Ovary (tissue), 9 donors: ENCODE measurements around the gene TLE2. TPM values are rescaled to one million over a fixed set of nuclear protein-coding genes. Genes with fewer than 3 reads are reported as not detected.

ENCODE experiments used
- DNase-seq, 5 donors: peaks; one replicate each; pipeline ENCODE4 v3.0.0-alpha.2; 2019 to 2020
- H3K27ac ChIP-seq, 2 donors: fragments of 200-600 bp; one replicate each; pipeline versions ENCODE4 v1.5.1 to v1.8.0; 2019 to 2022
- H3K27me3 ChIP-seq: fragments of 200-600 bp; one replicate; pipeline ENCODE4 v1.8.0; 2022
- H3K36me3 ChIP-seq: fragments of 200-600 bp; sonication (generic); one replicate; pipeline ENCODE4 v1.5.1; 2019
- H3K4me1 ChIP-seq: one replicate; pipeline ENCODE4 v1.8.1; 2013; ENCODE audit warnings: mild to moderate bottlenecking, moderate library complexity; ENCODE audit not compliant: insufficient read depth
- H3K4me3 ChIP-seq: fragments of 200-600 bp; sonication (generic); one replicate; pipeline ENCODE4 v1.5.1; 2017
- H3K9me3 ChIP-seq, 2 donors: fragments of 200-600 bp in 1 of 2; sonication (generic) in 1 of 2; one replicate each; pipeline versions ENCODE4 v1.5.1 to v1.8.1; 2013 to 2019; ENCODE audit warnings: mild to moderate bottlenecking in 1 of 2, moderate library complexity in 1 of 2
- CTCF ChIP-seq, 3 donors: fragments of 450-650 bp in 2 of 3; fragments of 200-600 bp in 1 of 3; IDR thresholded peaks; one replicate each; pipeline versions ENCODE4 v1.5.1 to v1.8.0; 2016 to 2022; ENCODE audit warnings: antibody characterized with exemption in 3 of 3, mild to moderate bottlenecking in 1 of 3
- EP300 ChIP-seq: sonication (generic); formaldehyde crosslinking; IDR thresholded peaks from one replicate; pipeline ENCODE4 v1.6.1; 2017; ENCODE audit warnings: antibody characterized with exemption
- POLR2A ChIP-seq: fragments of 450-650 bp; IDR thresholded peaks from one replicate; pipeline ENCODE4 v1.6.1; 2017; ENCODE audit warnings: antibody characterized with exemption, mild to moderate bottlenecking, moderate library complexity
- WGBS, 3 donors: extraction: QIAGEN DNeasy Blood & Tissue Kit in 1 of 3; methylation state at CpG; one replicate each; pipeline versions ENCODE4 v1.1.5 to v1.1.7; 2013 to 2017; 5-methylcytosine and 5-hydroxymethylcytosine counted together
- intact Hi-C, 4 donors: fragments of 100-400 bp; cut with DNase I; formaldehyde crosslinking; loops; one replicate each; pipeline versions ENCODE4 v1.11.0 to v1.15.1; 2022 to 2023
- polyA plus RNA-seq, 2 donors: library from polyadenylated mRNA; stranded (reverse); fragments of 200-250 nt in 1 of 2; fragments of 350-450 nt in 1 of 2; fragmentation: Illumina TruSeq in 1 of 2; extraction: RNeasy Lipid Tissue Mini Kit (QIAGEN cat#74804) in 1 of 2; gene quantifications; one replicate each; pipeline ENCODE4 v1.2.3, GENCODE V29; 2013 to 2014
- total RNA-seq, 7 donors: library from RNA; depleted of rRNA in 2 of 7; stranded (reverse); fragments of >200 nt in 2 of 7; fragmentation: NEBNext Ultra II Directional in 3 of 7; extraction: Animal tissue kit (Norgen Biotek cat#: 25700) in 3 of 7; gene quantifications; one replicate each; pipeline versions ENCODE4 v1.1.0 to v1.2.4, GENCODE V29; 2016 to 2023
- donor health status: DM: no; HTN: no; CAD: no; lungs with moderate emphysema.
- donor health status: DM: no; HTN: no; CAD: no.
- donor health status: Bipolar disorder and iron deficiency.
- donor health status: DM: yes; HTN: yes; CAD: no.
- donor health status: DM: no; HTN: no; CAD: no.
- donor health status: DM: yes; HTN: yes; CAD: no.

The TLE2 gene
- total and polyA plus RNA-seq, 9 donors: 15.1 to 43.9 (median 35.0) TPM

GRCh38 chr19:2989236-2989946 is 39.7 kb downstream of the TLE2 start:
- Histone ChIP-seq H3K4me3 (no peak overlapping the region), H3K9me3 (no peaks in the 10 kb centered on the region), H3K36me3 (no peaks in the 10 kb centered on the region), H3K4me1 (no peaks in the 10 kb centered on the region), H3K27me3 (no peaks in the 10 kb centered on the region), H3K27ac (no peak overlapping the region)
- DNase-seq: no peak
- intact Hi-C loops: loop anchor here in 1 of 4 donors (5.0 kb wide), 1 partner anchor 43 kb away; no protein-coding TSS in a partner anchor
- no peak for TF ChIP-seq CTCF (IDR thresholded peaks at IDR 0.05)
- no peak for TF ChIP-seq EP300
- no peak for TF ChIP-seq POLR2A
- 92 to 96% (median 92%) methylated on average over 15 of the region's 15 CpGs for WGBS, 3 donors

- no peak for DNase-seq
- TF ChIP-seq POLR2A: no peak
- no peaks in the 10 kb centered on the region for H3K9me3 ChIP-seq
- H3K4me3 ChIP-seq: no peak overlapping the region
- H3K27me3 ChIP-seq: no peaks in the 10 kb centered on the region
- WGBS, 3 donors: 94 to 98% (median 95%) methylated on average over 3 of the region's 3 CpGs
- H3K27ac ChIP-seq: no peak overlapping the region
- intact Hi-C loops: loop anchor here in 1 of 4 donors (5.0 kb wide), 1 partner anchor 44 kb away; no protein-coding TSS in a partner anchor
- H3K36me3 ChIP-seq: no peaks in the 10 kb centered on the region
- H3K4me1 ChIP-seq: peaks cover under 1% of the 10 kb centered on the region
Measured at GRCh38 chr19:2988568-2988967, 40.5 kb downstream of the TLE2 start.

GRCh38 chr19:2987797-2988196 is 41.3 kb downstream of the TLE2 start:
- H3K4me3 ChIP-seq: no peak overlapping the region
- intact Hi-C loops: loop anchor here in 1 of 4 donors (5.0 kb wide), 1 partner anchor 45 kb away; no protein-coding TSS in a partner anchor
- H3K4me1 ChIP-seq: peaks cover 7% of the 10 kb centered on the region
- H3K36me3 ChIP-seq: no peaks in the 10 kb centered on the region
- H3K9me3 ChIP-seq: no peaks in the 10 kb centered on the region
- TF ChIP-seq POLR2A: no peak
- no peak for TF ChIP-seq EP300
- no peak for TF ChIP-seq CTCF (IDR thresholded peaks at IDR 0.05)
- DNase-seq: no peak
- no peaks in the 10 kb centered on the region for H3K27me3 ChIP-seq
- WGBS, 3 donors: 85 to 94% (median 91%) methylated on average over 10 to 12 of the region's 12 CpGs
- H3K27ac ChIP-seq: no peak overlapping the region

- no peak for DNase-seq
- intact Hi-C loops: loop anchor here in 1 of 4 donors (5.0 kb wide), 1 partner anchor 45 kb away; no protein-coding TSS in a partner anchor
Measured at GRCh38 chr19:2986951-2987524, 42.0 kb downstream of the TLE2 start.

More at GRCh38 chr19:2986951-2987524, 42.0 kb downstream of the TLE2 start:
- no peak overlapping the region for H3K4me3 ChIP-seq
- peaks cover 11% of the 10 kb centered on the region for H3K4me1 ChIP-seq
- H3K27me3 ChIP-seq: no peaks in the 10 kb centered on the region
- no peak overlapping the region for H3K27ac ChIP-seq
- WGBS, 3 donors: 24 to 31% (median 25%) methylated on average over 8 to 20 of the region's 20 CpGs
- no peak for TF ChIP-seq EP300
- no peak for TF ChIP-seq CTCF (IDR thresholded peaks at IDR 0.05)
- TF ChIP-seq POLR2A: no peak
- no peaks in the 10 kb centered on the region for H3K9me3 ChIP-seq
- no peaks in the 10 kb centered on the region for H3K36me3 ChIP-seq
